ENCODE data around the gene DIAPH2.

DIAPH2 gene

GRCh38 chrX:97211070-97211469, 526.4 kb downstream of the DIAPH2 start:
- no peak for DNase-seq

GRCh38 chrX:97215186-97215585, 530.5 kb downstream of the DIAPH2 start:
- no peak for DNase-seq

- no peak for DNase-seq
These were observed 539.5 kb downstream of the DIAPH2 start for GRCh38 chrX:97224148-97224547.

GRCh38 chrX:97229318-97229717, 544.7 kb downstream of the DIAPH2 start:
- DNase-seq: no peak

- no peak for DNase-seq
These were observed 546.3 kb downstream of the DIAPH2 start for GRCh38 chrX:97230948-97231347.

- no peak for DNase-seq
These were observed 549.9 kb downstream of the DIAPH2 start for GRCh38 chrX:97234471-97235081.

GRCh38 chrX:97238632-97239031, 554.0 kb downstream of the DIAPH2 start:
- DNase-seq: no peak

- DNase-seq: no peak
These were observed 567.5 kb downstream of the DIAPH2 start for GRCh38 chrX:97252111-97252510.

- no peak for DNase-seq
These were observed 576.0 kb downstream of the DIAPH2 start for GRCh38 chrX:97260679-97261078.

- DNase-seq: no peak
These were observed 581.9 kb downstream of the DIAPH2 start for GRCh38 chrX:97266406-97267121.

- DNase-seq: no peak
These were observed 582.9 kb downstream of the DIAPH2 start for GRCh38 chrX:97267396-97268181.

- DNase-seq: no peak
These were observed 583.6 kb downstream of the DIAPH2 start for GRCh38 chrX:97268182-97268680.

- no peak for DNase-seq
These were observed 599.9 kb downstream of the DIAPH2 start for GRCh38 chrX:97284531-97284930.

- no peak for DNase-seq
These were observed 605.6 kb downstream of the DIAPH2 start for GRCh38 chrX:97290199-97290598.

- no peak for DNase-seq
These were observed 609.4 kb downstream of the DIAPH2 start for GRCh38 chrX:97294041-97294440.

- DNase-seq: no peak
These were observed 611.3 kb downstream of the DIAPH2 start for GRCh38 chrX:97295954-97296353.

GRCh38 chrX:97306771-97307470, 622.3 kb downstream of the DIAPH2 start:
- DNase-seq: no peak

GRCh38 chrX:97308171-97308570, 623.5 kb downstream of the DIAPH2 start:
- DNase-seq: no peak

- DNase-seq: no peak
These were observed 625.0 kb downstream of the DIAPH2 start for GRCh38 chrX:97309487-97310116.

GRCh38 chrX:97310373-97310772, 625.7 kb downstream of the DIAPH2 start:
- no peak for DNase-seq

GRCh38 chrX:97311066-97311778, 626.6 kb downstream of the DIAPH2 start:
- DNase-seq: no peak

GRCh38 chrX:97314345-97314744, 629.7 kb downstream of the DIAPH2 start:
- no peak for DNase-seq

Data from NCI-H1417 treated with DMSO at 0.1 percent for 48 hours (cell line).